Left ventricle myocardium inferior (tissue), 1 donor: Measurements from ENCODE around the gene OR10A4. TPM values are rescaled to one million over a fixed set of nuclear protein-coding genes. Genes with fewer than 3 reads are reported as not detected.
"Not testable (repeated sequence)": the region's sequence is repeated elsewhere in the genome, so short reads cannot be mapped to it uniquely, and the experiment has no call there.

Experiments used
- DNase-seq: peaks from one replicate; pipeline ENCODE4 v3.0.0-alpha.2; 2020
- H3K27ac ChIP-seq: fragments of 200-600 bp; replicated peaks from 2 replicates; pipeline ENCODE4 v1.8.0; 2021
- H3K27me3 ChIP-seq: fragments of 200-600 bp; 2 replicates; pipeline ENCODE4 v1.8.0; 2021; ENCODE audit warnings: low read depth
- H3K36me3 ChIP-seq: fragments of 200-600 bp; 2 replicates; pipeline ENCODE4 v1.8.0; 2021
- H3K4me1 ChIP-seq: fragments of 200-600 bp; 2 replicates; pipeline ENCODE4 v1.8.0; 2021
- H3K4me3 ChIP-seq: fragments of 200-600 bp; 2 replicates; pipeline ENCODE4 v1.8.0; 2021; ENCODE audit warnings: mild to moderate bottlenecking, moderate library complexity
- H3K9me3 ChIP-seq: fragments of 200-600 bp; replicated peaks from 2 replicates; pipeline ENCODE4 v1.8.0; 2021
- intact Hi-C: fragments of 100-400 bp; cut with micrococcal nuclease; formaldehyde crosslinking; loops from one replicate; pipeline ENCODE4 v1.11.0; 2022
- total RNA-seq: library from RNA; stranded (reverse); fragmentation: NEBNext Ultra II Directional; extraction: Animal tissue kit (Norgen Biotek cat#: 25700); gene quantifications from one replicate; pipeline ENCODE4 v1.2.1, GENCODE V29; 2021
- TF ChIP-seq, protein P1 (sequence below): fragments of 200-600 bp; IDR thresholded peaks from 2 replicates; pipeline ENCODE4 v1.8.0; 2021; ENCODE audit warnings: antibody characterized with exemption, mild to moderate bottlenecking, borderline replicate concordance
- donor health status: DM: no; HTN: yes; CAD: no; lungs with severe emphysema.

The OR10A4 gene
- total RNA-seq, 1 donor from 2014 or later: not detected

DNA sequence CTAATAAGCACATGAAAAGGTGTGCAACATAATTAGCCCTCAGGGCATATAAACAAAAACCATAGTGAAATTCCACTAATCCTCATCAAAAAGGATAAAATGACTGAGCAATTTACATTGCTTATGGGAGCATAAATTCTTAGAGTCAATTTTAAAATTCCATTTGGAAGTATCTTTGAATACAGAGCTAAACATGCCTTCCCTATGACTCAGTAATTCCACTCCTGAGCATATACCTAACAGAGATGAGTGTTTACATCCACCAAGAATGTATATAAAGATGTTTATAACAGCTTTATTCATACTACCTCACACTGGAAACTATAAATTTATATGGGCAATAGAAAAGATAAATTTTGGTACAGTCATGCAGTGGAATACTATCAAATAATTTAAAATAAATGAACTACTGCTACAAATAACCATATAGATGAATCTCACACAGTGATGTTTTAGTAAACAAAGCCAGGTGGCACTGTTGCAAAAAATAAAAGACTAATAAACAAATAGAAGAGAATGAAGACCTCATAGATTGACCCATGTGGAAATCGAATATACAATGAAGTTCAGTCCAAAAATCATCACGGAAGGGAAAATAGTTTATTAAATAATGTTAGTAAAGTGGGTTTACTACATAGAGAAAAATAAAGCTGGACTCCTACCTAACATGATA is 24.0 kb downstream of the OR10A4 start:
- intact Hi-C loops: no loop called here
- no peaks in the 10 kb centered on the region for H3K36me3 ChIP-seq
- no peak overlapping the region for H3K4me3 ChIP-seq
- no peaks in the 10 kb centered on the region for H3K9me3 ChIP-seq
- TF ChIP-seq, protein P1, sequence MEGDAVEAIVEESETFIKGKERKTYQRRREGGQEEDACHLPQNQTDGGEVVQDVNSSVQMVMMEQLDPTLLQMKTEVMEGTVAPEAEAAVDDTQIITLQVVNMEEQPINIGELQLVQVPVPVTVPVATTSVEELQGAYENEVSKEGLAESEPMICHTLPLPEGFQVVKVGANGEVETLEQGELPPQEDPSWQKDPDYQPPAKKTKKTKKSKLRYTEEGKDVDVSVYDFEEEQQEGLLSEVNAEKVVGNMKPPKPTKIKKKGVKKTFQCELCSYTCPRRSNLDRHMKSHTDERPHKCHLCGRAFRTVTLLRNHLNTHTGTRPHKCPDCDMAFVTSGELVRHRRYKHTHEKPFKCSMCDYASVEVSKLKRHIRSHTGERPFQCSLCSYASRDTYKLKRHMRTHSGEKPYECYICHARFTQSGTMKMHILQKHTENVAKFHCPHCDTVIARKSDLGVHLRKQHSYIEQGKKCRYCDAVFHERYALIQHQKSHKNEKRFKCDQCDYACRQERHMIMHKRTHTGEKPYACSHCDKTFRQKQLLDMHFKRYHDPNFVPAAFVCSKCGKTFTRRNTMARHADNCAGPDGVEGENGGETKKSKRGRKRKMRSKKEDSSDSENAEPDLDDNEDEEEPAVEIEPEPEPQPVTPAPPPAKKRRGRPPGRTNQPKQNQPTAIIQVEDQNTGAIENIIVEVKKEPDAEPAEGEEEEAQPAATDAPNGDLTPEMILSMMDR: no peak
- DNase-seq: no peak
- no peaks in the 10 kb centered on the region for H3K27me3 ChIP-seq
- no peaks in the 10 kb centered on the region for H3K4me1 ChIP-seq
- no peak overlapping the region for H3K27ac ChIP-seq

DNA sequence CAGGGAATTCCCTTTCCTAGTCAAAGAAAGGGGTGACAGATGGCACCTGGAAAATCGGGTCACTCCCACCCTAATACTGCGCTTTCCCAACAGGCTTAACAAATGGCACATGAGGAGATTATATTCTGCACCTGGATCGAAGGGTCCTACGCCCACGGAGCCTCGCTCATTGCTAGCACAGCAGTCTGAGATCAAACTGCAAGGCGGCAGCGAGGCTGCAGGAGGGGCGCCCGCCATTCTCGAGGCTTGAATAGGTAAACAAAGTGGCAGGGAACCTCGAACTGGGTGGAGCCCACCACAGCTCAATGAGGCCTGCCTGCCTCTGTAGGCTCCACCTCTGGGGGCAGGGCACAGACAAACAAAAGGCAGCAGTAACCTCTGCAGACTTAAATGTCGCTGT is 28.4 kb downstream of the OR10A4 start:
- peak; percentile 11 for DNase-seq
- H3K9me3 ChIP-seq, intact Hi-C loops, H3K27me3 ChIP-seq, H3K4me3 ChIP-seq, H3K4me1 ChIP-seq, H3K27ac ChIP-seq, H3K36me3 ChIP-seq: not testable (repeated sequence)

DNA sequence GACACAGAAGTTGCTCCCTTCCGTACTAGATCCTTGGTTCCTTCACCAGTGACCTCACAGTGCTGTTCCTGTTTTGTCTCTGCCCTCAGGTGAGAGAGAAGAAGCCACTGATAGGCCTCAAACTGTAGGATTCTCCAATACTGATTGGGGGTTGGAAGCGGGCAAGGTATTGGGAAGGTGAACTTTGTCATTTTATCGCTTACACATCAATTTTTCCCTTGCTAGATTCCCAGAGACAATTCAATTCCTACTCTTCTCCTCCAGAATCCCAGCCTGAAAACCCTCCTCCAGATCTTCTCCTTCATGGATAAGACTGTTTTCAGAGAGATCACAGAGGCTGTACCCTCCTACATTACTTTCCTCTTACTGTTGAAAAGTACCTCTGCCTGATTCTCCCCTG is 35.0 kb downstream of the OR10A4 start:
- intact Hi-C loops: no loop called here
- no peak for DNase-seq
- H3K36me3 ChIP-seq: no peaks in the 10 kb centered on the region
- no peaks in the 10 kb centered on the region for H3K27me3 ChIP-seq
- no peaks in the 10 kb centered on the region for H3K4me1 ChIP-seq
- no peaks in the 10 kb centered on the region for H3K9me3 ChIP-seq
- TF ChIP-seq, protein P1: no peak
- no peak overlapping the region for H3K27ac ChIP-seq
- H3K4me3 ChIP-seq: no peak overlapping the region

DNA sequence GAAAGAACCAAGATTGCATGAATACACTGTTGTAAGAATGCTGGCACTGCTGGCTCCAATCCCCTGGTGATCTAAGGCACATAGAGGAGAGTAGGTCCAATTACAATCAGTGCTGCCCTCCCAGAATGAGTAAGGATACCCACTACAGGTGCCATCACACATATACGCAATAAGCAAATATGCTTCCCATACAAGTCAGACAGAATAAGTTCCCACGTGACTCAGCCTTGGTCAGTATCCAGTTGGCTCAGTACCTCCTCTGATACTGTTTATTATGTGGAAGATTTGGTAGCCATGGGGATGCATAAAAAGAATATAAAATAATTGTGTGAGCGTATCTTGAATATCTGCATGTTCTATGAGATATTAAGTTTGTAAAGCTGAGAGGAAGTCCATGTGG is 35.5 kb downstream of the OR10A4 start:
- intact Hi-C loops: no loop called here
- no peaks in the 10 kb centered on the region for H3K27me3 ChIP-seq
- no peaks in the 10 kb centered on the region for H3K36me3 ChIP-seq
- H3K27ac ChIP-seq: no peak overlapping the region
- H3K4me3 ChIP-seq: no peak overlapping the region
- TF ChIP-seq, protein P1: no peak
- H3K9me3 ChIP-seq: no peaks in the 10 kb centered on the region
- no peaks in the 10 kb centered on the region for H3K4me1 ChIP-seq
- DNase-seq: no peak

DNA sequence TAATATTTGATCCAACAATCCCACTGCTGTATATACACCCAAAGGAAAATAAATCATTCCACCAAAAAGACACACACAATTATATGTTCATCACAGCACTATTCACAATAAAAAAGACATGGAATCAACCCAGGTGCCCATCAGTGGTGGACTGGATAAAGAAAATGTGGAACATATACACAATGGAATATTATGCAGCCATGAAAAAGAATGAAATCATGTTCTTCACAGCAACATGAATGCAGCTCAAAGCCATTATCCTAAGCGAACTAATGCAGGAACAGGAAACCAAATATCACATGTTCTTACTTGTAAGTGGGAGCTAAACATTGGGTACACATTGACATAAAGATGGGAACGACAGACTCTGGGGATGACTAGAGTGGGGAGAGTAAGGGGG is 43.3 kb downstream of the OR10A4 start:
- Histone ChIP-seq H3K27me3 (no peaks in the 10 kb centered on the region), H3K4me3 (no peak overlapping the region), H3K9me3 (peaks cover 4% of the 10 kb centered on the region), H3K36me3 (no peaks in the 10 kb centered on the region), H3K4me1 (no peaks in the 10 kb centered on the region), H3K27ac (no peak overlapping the region)
- DNase-seq: no peak
- TF ChIP-seq, protein P1: no peak
- intact Hi-C loops: no loop called here

DNA sequence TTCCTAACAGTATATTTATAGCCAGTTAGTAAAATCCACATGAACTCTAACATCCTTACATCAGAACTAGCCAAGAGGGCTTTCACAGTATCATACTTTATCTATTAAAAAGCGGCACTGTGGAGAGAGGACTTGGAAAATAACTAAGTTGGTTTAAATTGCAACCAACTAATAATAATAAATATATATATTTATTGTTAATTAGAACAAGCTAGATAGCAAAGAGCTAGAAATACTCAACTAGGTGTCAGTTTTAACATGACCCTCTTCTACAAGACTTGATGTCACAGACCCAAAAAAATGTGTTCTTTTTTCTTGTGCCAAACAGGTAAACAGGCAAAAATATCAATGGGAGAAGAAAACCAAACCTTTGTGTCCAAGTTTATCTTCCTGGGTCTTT is 44.3 kb downstream of the OR10A4 start, which contains the start of gene OR2D3:
TSS of gene OR2D3 (plus strand) at position 301 of the 400 bp plus-strand sequence. CDS start at position 301, 0 bp downstream.
- DNase-seq: no peak
- Histone ChIP-seq H3K4me1 (peaks cover under 1% of the 10 kb centered on the region), H3K4me3 (no peak within 1 kb of the TSS), H3K36me3 (no peaks in the 10 kb centered on the region), H3K27me3 (no peaks in the 10 kb centered on the region), H3K9me3 (peaks cover 4% of the 10 kb centered on the region), H3K27ac (no peak within 1 kb of the TSS)
- intact Hi-C loops: no loop called here
- TF ChIP-seq, protein P1: no peak
